Neural cell (in vitro differentiated cells): ENCODE measurements around the gene PNISR. TPM values are rescaled to one million over a fixed set of nuclear protein-coding genes. Genes with fewer than 3 reads are reported as not detected.

ENCODE experiments used
- H2AFZ ChIP-seq: fragments of 200-600, 300-800 bp; sonication (generic), shearing (Covaris generic); 2 replicates; pipeline ENCODE4 v1.6.0; 2014; ENCODE audit warnings: low read depth, mild to moderate bottlenecking, antibody characterized with exemption, low read length, moderate library complexity
- H3F3A ChIP-seq: fragments of 200-600 bp; shearing (Covaris generic); 2 replicates; pipeline ENCODE4 v1.6.1; 2016; ENCODE audit warnings: mild to moderate bottlenecking, moderate library complexity, mixed read lengths, antibody characterized with exemption, low read length; ENCODE audit not compliant: insufficient read depth, poor library complexity, severe bottlenecking
- H3K27ac ChIP-seq: fragments of 200-600, 300-800 bp; sonication (generic), shearing (Covaris generic); 2 replicates; pipeline ENCODE4 v1.5.1; 2014; ENCODE audit warnings: mild to moderate bottlenecking, low read length, moderate library complexity
- H3K27me3 ChIP-seq: fragments of 300-800, 200-600 bp; sonication (generic), shearing (Covaris generic); 2 replicates; pipeline ENCODE4 v1.6.0; 2014; ENCODE audit warnings: mild to moderate bottlenecking, low read depth, low read length, moderate library complexity; ENCODE audit not compliant: insufficient read depth
- H3K36me3 ChIP-seq: fragments of 300-800, 200-600 bp; sonication (generic), shearing (Covaris generic); 2 replicates; pipeline ENCODE4 v1.5.1; 2014; ENCODE audit warnings: mild to moderate bottlenecking, antibody characterized with exemption, low read length, moderate library complexity; ENCODE audit not compliant: insufficient read depth
- H3K4me2 ChIP-seq: fragments of 300-800, 200-600 bp; sonication (generic), shearing (Covaris generic); 2 replicates; pipeline ENCODE4 v1.6.0; 2014; ENCODE audit warnings: mild to moderate bottlenecking, low read length
- H3K4me3 ChIP-seq: fragments of 300-800, 200-600 bp; sonication (generic), shearing (Covaris generic); 2 replicates; pipeline ENCODE4 v1.5.1; 2014; ENCODE audit warnings: mild to moderate bottlenecking, low read length, moderate library complexity
- H3K79me2 ChIP-seq: fragments of 200-600 bp; shearing (Covaris generic); replicated peaks from 2 replicates; pipeline ENCODE4 v1.6.0; 2014; ENCODE audit warnings: mild to moderate bottlenecking, low read length, moderate library complexity; ENCODE audit not compliant: insufficient read depth
- H3K9ac ChIP-seq: fragments of 300-800, 200-600 bp; sonication (generic), shearing (Covaris generic); 2 replicates; pipeline ENCODE4 v1.6.1; 2016; ENCODE audit warnings: mild to moderate bottlenecking, low read length, mixed read lengths
- H3K9me2 ChIP-seq: fragments of 200-600 bp; shearing (Covaris generic); 2 replicates; pipeline ENCODE4 v1.6.1; 2016; ENCODE audit warnings: mild to moderate bottlenecking, low read length, mixed read lengths; ENCODE audit not compliant: insufficient read depth
- H3K9me3 ChIP-seq: fragments of 200-600, 300-800 bp; sonication (generic), shearing (Covaris generic); 2 replicates; pipeline ENCODE4 v1.6.1; 2016; ENCODE audit warnings: mild to moderate bottlenecking, mixed run types, low read length, moderate library complexity, mixed read lengths
- H4K20me1 ChIP-seq: fragments of 200-600 bp; shearing (Covaris generic); 2 replicates; pipeline ENCODE4 v1.6.1; 2016; ENCODE audit warnings: mild to moderate bottlenecking, mixed run types; ENCODE audit not compliant: insufficient read depth
- EP300 ChIP-seq: fragments of 450-650 bp; conservative IDR thresholded peaks from 2 replicates; pipeline ENCODE4 v1.6.1; 2014; ENCODE audit warnings: antibody characterized with exemption, mild to moderate bottlenecking, moderate library complexity; ENCODE audit not compliant: poor library complexity, severe bottlenecking
- EZH2 ChIP-seq: fragments of 200-600, 300-800 bp; shearing (Covaris generic), sonication (generic); IDR thresholded peaks from 2 replicates; pipeline ENCODE4 v1.6.1; 2014; ENCODE audit warnings: antibody characterized with exemption, low read length, borderline replicate concordance, mild to moderate bottlenecking; ENCODE audit not compliant: insufficient read depth, poor library complexity, severe bottlenecking
- MXI1 ChIP-seq: fragments of 450-650 bp; conservative IDR thresholded peaks from 2 replicates; pipeline ENCODE4 v1.6.1; 2014; ENCODE audit warnings: antibody characterized with exemption, mild to moderate bottlenecking; ENCODE audit not compliant: poor library complexity, severe bottlenecking
- POLR2AphosphoS5 ChIP-seq: IDR thresholded peaks from 2 replicates; pipeline ENCODE4 v1.6.1; 2012
- RAD21 ChIP-seq: fragments of 450-650 bp; conservative IDR thresholded peaks from 2 replicates; pipeline ENCODE4 v1.6.1; 2014; ENCODE audit warnings: antibody characterized with exemption, mild to moderate bottlenecking, moderate library complexity
- REST ChIP-seq: IDR thresholded peaks from 2 replicates; pipeline ENCODE4 v1.6.1; 2012; ENCODE audit warnings: borderline replicate concordance
- SMC3 ChIP-seq: fragments of 450-650 bp; conservative IDR thresholded peaks from 2 replicates; pipeline ENCODE4 v1.6.1; 2014; ENCODE audit warnings: antibody characterized with exemption, mild to moderate bottlenecking, moderate library complexity; ENCODE audit not compliant: poor library complexity
- TAF1 ChIP-seq: IDR thresholded peaks from 2 replicates; pipeline ENCODE4 v1.6.1; 2012; ENCODE audit warnings: low read depth
- polyA plus RNA-seq: library from polyadenylated mRNA; depleted of rRNA; stranded (reverse); fragments of >200 nt; gene quantifications from 2 replicates; pipeline ENCODE4 v1.2.3, GENCODE V29; 2014
- TF ChIP-seq, protein P1 (sequence below): fragments of 450-650 bp; IDR thresholded peaks from 2 replicates; pipeline ENCODE4 v1.5.1; 2014; ENCODE audit warnings: antibody characterized with exemption, mild to moderate bottlenecking, moderate library complexity; ENCODE audit not compliant: poor library complexity, severe bottlenecking

Gene PNISR
- polyA plus RNA-seq, 1 donor from 2014 or later: 391 TPM

- Histone ChIP-seq H3K9ac (peak overlapping the region; percentile 74), H3K4me3 (peak overlapping the region; percentile 74), H3K9me2 (no peaks in the 10 kb centered on the region), H3K9me3 (no peaks in the 10 kb centered on the region), H3K4me2 (peak overlapping the region; percentile 63), H4K20me1 (no peaks in the 10 kb centered on the region), H3K27ac (peak overlapping the region; percentile 70), H3K79me2 (no peaks in the 10 kb centered on the region), H2AFZ (peak overlapping the region; percentile 74), H3F3A (peaks cover 7% of the 10 kb centered on the region), H3K27me3 (no peaks in the 10 kb centered on the region), H3K36me3 (no peaks in the 10 kb centered on the region)
- no peak for TF ChIP-seq REST
- TF ChIP-seq POLR2AphosphoS5: no peak
- no peak for TF ChIP-seq TAF1
- TF ChIP-seq EP300: no peak
- TF ChIP-seq, protein P1, sequence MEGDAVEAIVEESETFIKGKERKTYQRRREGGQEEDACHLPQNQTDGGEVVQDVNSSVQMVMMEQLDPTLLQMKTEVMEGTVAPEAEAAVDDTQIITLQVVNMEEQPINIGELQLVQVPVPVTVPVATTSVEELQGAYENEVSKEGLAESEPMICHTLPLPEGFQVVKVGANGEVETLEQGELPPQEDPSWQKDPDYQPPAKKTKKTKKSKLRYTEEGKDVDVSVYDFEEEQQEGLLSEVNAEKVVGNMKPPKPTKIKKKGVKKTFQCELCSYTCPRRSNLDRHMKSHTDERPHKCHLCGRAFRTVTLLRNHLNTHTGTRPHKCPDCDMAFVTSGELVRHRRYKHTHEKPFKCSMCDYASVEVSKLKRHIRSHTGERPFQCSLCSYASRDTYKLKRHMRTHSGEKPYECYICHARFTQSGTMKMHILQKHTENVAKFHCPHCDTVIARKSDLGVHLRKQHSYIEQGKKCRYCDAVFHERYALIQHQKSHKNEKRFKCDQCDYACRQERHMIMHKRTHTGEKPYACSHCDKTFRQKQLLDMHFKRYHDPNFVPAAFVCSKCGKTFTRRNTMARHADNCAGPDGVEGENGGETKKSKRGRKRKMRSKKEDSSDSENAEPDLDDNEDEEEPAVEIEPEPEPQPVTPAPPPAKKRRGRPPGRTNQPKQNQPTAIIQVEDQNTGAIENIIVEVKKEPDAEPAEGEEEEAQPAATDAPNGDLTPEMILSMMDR: no peak
- TF ChIP-seq SMC3: no peak
- no peak for TF ChIP-seq MXI1
- TF ChIP-seq EZH2: no peak
- no peak for TF ChIP-seq RAD21
Observed at GRCh38 chr6:99393366-99393697, 31.8 kb downstream of the PNISR start.

DNA sequence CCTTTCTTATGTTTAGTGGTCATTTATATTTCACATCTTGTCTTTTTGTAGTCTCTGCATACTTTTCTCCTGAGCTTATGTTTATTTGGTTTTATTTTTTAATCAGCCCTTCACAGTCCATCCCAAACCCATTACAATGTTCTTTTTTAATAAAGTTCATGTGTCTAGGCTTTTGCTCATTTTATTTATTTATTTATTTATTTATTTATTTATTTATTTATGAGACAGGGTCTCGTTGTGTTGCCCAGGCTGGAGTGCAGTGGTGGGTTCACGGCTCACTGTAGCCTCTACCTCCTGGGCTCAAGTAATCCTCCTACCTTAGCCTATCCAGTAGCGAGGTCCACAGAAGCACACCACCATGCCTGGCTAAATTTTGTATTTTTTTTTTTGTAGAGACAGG, 34.2 kb downstream of the PNISR start:
- Histone ChIP-seq H3K79me2 (no peaks in the 10 kb centered on the region), H3F3A (peaks cover 7% of the 10 kb centered on the region), H3K4me2 (no peak overlapping the region), H2AFZ (no peak overlapping the region), H3K27me3 (no peaks in the 10 kb centered on the region), H3K9me3 (no peaks in the 10 kb centered on the region), H3K27ac (no peak overlapping the region), H3K4me3 (no peak overlapping the region), H3K9me2 (no peaks in the 10 kb centered on the region), H4K20me1 (no peaks in the 10 kb centered on the region), H3K9ac (no peak overlapping the region), H3K36me3 (no peaks in the 10 kb centered on the region)
- TF ChIP-seq EP300 (no peak), MXI1 (no peak), TAF1 (no peak), EZH2 (no peak), POLR2AphosphoS5 (no peak), REST (no peak), RAD21 (no peak)
- TF ChIP-seq, protein P1: no peak
